ENCODE results near the gene AMZ2. TPM values are rescaled to one million over a fixed set of nuclear protein-coding genes. Genes with fewer than 3 reads are reported as not detected.

Gene AMZ2
- total and polyA plus RNA-seq, 2 donors from 2014 or later: 48.6 to 90.9 TPM

DNA sequence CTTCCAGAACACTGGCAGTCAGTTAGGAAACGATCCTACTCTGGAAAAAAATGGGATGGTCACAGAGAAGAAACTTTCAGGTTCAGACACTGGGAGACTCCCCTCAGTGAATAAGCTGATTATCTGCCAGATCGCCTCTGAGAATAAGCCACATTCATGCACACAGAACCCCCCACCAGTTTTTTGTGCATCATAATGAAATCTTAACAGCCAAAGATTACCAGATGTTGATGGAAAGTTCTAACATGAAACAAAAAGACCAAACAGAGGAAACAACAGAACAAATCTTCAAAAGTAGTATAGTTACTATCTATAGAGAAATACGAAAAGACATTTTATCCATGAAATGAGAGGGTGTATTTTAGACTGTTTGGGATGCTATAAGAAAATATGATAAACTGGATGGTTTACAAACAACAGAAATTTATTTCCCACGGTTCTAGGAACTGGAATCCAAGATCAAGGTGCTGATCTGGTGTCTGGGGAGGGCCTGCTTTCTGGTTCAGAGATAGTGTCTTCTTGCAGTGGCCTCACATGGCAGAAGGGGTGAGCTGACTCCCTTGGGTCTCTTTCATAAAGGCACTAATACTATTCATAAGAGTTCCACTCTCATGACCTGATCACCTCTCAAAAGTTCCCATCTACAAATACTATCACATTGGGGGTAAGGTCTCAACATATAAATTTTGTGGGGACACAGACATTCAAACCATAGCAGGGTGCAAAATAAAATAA, 8.0 kb upstream of the AMZ2 start:
- FAIRE-seq (no peak), DNase-seq (no peak)
- no peak overlapping the region for H3K27ac ChIP-seq (ENCODE audit: low read depth in 2 of 2, low read length in 2 of 2)
- no peaks in the 10 kb centered on the region for H3K36me3 ChIP-seq (ENCODE audit: control insufficient read depth in 2 of 3, insufficient read depth in 3 of 3, low read length in 3 of 3)
- intact Hi-C loops (cut with DNase I): no loop called here
- TF ChIP-seq, protein P1, sequence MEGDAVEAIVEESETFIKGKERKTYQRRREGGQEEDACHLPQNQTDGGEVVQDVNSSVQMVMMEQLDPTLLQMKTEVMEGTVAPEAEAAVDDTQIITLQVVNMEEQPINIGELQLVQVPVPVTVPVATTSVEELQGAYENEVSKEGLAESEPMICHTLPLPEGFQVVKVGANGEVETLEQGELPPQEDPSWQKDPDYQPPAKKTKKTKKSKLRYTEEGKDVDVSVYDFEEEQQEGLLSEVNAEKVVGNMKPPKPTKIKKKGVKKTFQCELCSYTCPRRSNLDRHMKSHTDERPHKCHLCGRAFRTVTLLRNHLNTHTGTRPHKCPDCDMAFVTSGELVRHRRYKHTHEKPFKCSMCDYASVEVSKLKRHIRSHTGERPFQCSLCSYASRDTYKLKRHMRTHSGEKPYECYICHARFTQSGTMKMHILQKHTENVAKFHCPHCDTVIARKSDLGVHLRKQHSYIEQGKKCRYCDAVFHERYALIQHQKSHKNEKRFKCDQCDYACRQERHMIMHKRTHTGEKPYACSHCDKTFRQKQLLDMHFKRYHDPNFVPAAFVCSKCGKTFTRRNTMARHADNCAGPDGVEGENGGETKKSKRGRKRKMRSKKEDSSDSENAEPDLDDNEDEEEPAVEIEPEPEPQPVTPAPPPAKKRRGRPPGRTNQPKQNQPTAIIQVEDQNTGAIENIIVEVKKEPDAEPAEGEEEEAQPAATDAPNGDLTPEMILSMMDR (IDR thresholded peaks at IDR 0.05; ENCODE audit: borderline replicate concordance, extremely low read depth, insufficient read depth): no peak
- peaks cover 0 to 6% (median 5%) of the 10 kb centered on the region in 3 donors for H3K4me1 ChIP-seq (ENCODE audit: control insufficient read depth in 2 of 3, insufficient read depth in 2 of 3, low read depth in 1 of 3, low read length in 3 of 3)
- H3K9me3 ChIP-seq (ENCODE audit: control insufficient read depth in 2 of 3, insufficient read depth in 1 of 3, low read length in 3 of 3): no peaks in the 10 kb centered on the region
- H3K4me3 ChIP-seq (ENCODE audit: low read length in 3 of 3): no peak overlapping the region
- H3K9ac ChIP-seq (ENCODE audit: low read length in 3 of 3): no peak overlapping the region
- H3K27me3 ChIP-seq (ENCODE audit: control insufficient read depth, insufficient read depth, low read length): no peaks in the 10 kb centered on the region

DNA sequence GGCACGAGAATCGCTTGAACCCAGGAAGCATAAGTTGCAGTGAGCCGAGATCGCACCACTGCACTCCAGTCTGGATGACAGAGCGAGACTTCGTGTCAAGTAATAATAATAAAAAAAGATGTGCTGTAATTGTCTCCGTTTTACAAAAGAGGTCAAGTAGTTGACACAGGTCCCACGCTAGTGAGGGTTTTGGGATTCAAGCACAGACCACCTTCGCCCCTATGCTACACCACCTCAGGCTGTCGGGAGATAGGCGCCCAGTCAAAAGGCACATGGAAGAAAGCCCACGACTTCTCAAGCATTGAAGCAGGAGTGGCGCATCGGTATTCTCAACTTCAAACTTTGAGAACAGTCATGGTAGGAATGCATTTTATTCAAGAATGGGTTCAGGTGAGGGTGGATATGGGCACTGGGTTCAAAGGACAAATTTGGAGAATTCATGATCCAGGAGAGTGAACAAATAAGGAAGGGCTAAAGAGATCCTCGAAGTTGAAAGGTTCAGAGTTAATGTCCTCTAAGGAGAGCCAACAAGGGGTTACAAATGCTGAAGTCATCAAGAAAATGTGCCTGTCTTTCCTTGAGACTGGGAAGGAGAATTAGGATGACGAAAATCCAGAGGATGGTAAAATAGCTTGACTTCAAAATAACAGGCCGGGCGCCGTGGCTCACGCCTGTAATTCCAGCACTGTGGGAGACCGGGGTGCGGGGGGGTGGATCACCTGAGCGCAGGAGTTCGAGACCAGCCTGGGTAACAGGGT, 1.4 kb upstream of the AMZ2 start:
- H3K36me3 ChIP-seq (ENCODE audit: control insufficient read depth in 2 of 3, insufficient read depth in 3 of 3, low read length in 3 of 3): peaks cover 0 to 6% (median 0%) of the 10 kb centered on the region in 3 donors
- intact Hi-C loops (cut with DNase I): no loop called here
- no peak overlapping the region for H3K9ac ChIP-seq (ENCODE audit: low read length in 3 of 3)
- peaks cover 0 to 4% (median 3%) of the 10 kb centered on the region in 3 donors for H3K4me1 ChIP-seq (ENCODE audit: control insufficient read depth in 2 of 3, insufficient read depth in 2 of 3, low read depth in 1 of 3, low read length in 3 of 3)
- H3K9me3 ChIP-seq (ENCODE audit: control insufficient read depth in 2 of 3, insufficient read depth in 1 of 3, low read length in 3 of 3): no peaks in the 10 kb centered on the region
- no peak overlapping the region for H3K27ac ChIP-seq (ENCODE audit: low read depth in 2 of 2, low read length in 2 of 2)
- TF ChIP-seq, protein P1 (IDR thresholded peaks at IDR 0.05; ENCODE audit: borderline replicate concordance, extremely low read depth, insufficient read depth): no peak
- DNase-seq (peak in 1 of 5 donors; percentile 66), FAIRE-seq (no peak)
- H3K4me3 ChIP-seq (ENCODE audit: low read length in 3 of 3): peak overlapping the region in 1 of 3 donors; percentile 74
- H3K27me3 ChIP-seq (ENCODE audit: control insufficient read depth, insufficient read depth, low read length): no peaks in the 10 kb centered on the region

DNA sequence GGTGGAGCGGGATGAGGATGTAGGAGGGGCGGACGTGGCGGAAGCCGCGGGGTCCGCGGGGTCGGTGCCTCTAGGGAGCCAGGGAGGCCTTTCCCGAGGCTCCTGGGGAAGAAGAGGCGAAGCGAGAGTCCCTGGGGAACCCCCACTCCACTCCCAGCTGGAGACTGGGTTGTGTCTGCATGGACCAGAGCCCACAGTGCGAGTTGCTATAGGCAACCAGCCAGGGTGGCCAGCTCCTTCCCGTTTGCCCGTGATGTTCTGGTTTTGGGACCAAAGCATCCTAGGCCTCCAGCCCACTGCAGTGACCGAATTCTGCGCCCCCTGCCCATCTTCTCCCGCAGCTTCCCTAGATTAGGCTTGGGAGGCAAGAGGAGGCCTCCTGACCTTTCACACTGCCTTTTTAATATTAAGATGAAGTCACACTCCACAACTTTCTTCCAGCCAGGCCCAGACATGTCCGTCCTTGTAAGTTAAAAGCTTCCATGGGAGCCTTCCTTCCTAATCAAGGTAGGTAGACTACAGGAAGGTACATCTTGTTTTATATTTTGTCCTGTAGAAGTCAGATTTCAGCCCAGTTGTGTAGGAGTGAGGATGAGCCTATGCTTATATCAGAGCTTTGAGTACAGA, 469 bp downstream of the AMZ2 start:
- DNase-seq (no peak), FAIRE-seq (no peak)
- intact Hi-C loops (cut with DNase I): no loop called here
- peaks cover 0 to 4% (median 3%) of the 10 kb centered on the region in 3 donors for H3K4me1 ChIP-seq (ENCODE audit: control insufficient read depth in 2 of 3, insufficient read depth in 2 of 3, low read depth in 1 of 3, low read length in 3 of 3)
- H3K9ac ChIP-seq (ENCODE audit: low read length in 3 of 3): peak overlapping the region; percentile 57 to 96 (median 95)
- peak overlapping the region; percentile 89 to 95 for H3K27ac ChIP-seq (ENCODE audit: low read depth in 2 of 2, low read length in 2 of 2)
- H3K9me3 ChIP-seq (ENCODE audit: control insufficient read depth in 2 of 3, insufficient read depth in 1 of 3, low read length in 3 of 3): no peaks in the 10 kb centered on the region
- H3K4me3 ChIP-seq (ENCODE audit: low read length in 3 of 3): peak overlapping the region; percentile 67 to 84 (median 74)
- peaks cover 0 to 6% (median 2%) of the 10 kb centered on the region in 3 donors for H3K36me3 ChIP-seq (ENCODE audit: control insufficient read depth in 2 of 3, insufficient read depth in 3 of 3, low read length in 3 of 3)
- H3K27me3 ChIP-seq (ENCODE audit: control insufficient read depth, insufficient read depth, low read length): no peaks in the 10 kb centered on the region
- TF ChIP-seq, protein P1 (IDR thresholded peaks at IDR 0.05; ENCODE audit: borderline replicate concordance, extremely low read depth, insufficient read depth): no peak
